PFSK-1 (cell line): ENCODE data around the gene FSD2.

Experiments
- FOXP2 ChIP-seq: optimal IDR thresholded peaks from 2 replicates; pipeline ENCODE3; 2011; ENCODE audit warnings: borderline replicate concordance, control low read depth, inconsistent platforms; ENCODE audit not compliant: insufficient read depth; ENCODE audit errors: extremely low read length, extremely low read depth
- POLR2AphosphoS5 ChIP-seq: IDR thresholded peaks from 2 replicates; pipeline ENCODE4 v1.6.1; 2012; ENCODE audit warnings: low read depth, mild to moderate bottlenecking, control low read depth, low read length, moderate library complexity
- SIN3A ChIP-seq: IDR thresholded peaks from 2 replicates; pipeline ENCODE4 v1.6.1; 2012; ENCODE audit warnings: mild to moderate bottlenecking, low read length, moderate library complexity, borderline replicate concordance; ENCODE audit not compliant: insufficient read depth
- TAF1 ChIP-seq: IDR thresholded peaks from 2 replicates; pipeline ENCODE4 v1.6.1; 2012; ENCODE audit warnings: low read length, control low read depth, borderline replicate concordance; ENCODE audit not compliant: insufficient read depth
- TF ChIP-seq, protein P1 (sequence below), 2 experiments: IDR thresholded peaks; 2 replicates each; pipeline versions ENCODE4 v1.6.1 to v1.8.0; 2011 to 2012; ENCODE audit warnings: low read depth in 2 of 2, low read length in 2 of 2, control low read depth in 1 of 2, inconsistent platforms in 1 of 2, mild to moderate bottlenecking in 1 of 2, moderate library complexity in 1 of 2; ENCODE audit not compliant: insufficient read depth in 1 of 2

FSD2 gene

DNA sequence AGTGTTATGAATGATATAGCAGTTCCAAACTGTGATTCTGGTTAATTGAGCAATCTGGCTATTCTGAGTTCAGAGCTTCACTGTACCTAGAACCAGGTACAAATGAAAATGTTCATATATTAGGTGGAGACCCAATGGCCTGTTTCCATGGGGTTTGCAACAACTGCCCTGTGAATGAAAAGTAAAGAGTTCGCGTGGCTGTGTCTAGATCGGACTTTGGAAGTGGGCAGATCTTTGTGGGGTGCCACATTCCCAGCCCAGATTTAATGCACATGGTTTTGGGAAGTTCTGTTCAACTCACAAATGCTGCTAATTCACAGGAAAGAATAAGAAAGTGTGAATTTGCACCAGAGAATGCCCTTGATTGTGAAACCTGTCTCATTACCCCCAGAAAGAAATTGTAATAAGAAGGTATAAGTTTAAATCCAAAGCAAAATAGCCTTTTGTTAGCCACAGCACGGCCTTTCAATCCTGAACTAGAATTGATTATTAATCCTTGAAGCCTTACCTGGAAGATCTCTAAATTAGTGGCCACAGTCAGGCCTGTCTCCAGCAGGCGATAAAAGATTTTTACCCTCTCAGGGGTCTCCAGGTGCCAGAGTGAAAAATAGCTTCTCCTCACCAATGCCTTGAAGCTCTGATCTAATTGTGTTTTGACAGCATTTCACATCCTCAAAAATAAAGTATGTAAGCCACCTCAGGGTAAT, 26.2 kb upstream of the FSD2 start:
- no peak for TF ChIP-seq TAF1
- TF ChIP-seq FOXP2: no peak
- TF ChIP-seq POLR2AphosphoS5: no peak
- TF ChIP-seq, protein P1, sequence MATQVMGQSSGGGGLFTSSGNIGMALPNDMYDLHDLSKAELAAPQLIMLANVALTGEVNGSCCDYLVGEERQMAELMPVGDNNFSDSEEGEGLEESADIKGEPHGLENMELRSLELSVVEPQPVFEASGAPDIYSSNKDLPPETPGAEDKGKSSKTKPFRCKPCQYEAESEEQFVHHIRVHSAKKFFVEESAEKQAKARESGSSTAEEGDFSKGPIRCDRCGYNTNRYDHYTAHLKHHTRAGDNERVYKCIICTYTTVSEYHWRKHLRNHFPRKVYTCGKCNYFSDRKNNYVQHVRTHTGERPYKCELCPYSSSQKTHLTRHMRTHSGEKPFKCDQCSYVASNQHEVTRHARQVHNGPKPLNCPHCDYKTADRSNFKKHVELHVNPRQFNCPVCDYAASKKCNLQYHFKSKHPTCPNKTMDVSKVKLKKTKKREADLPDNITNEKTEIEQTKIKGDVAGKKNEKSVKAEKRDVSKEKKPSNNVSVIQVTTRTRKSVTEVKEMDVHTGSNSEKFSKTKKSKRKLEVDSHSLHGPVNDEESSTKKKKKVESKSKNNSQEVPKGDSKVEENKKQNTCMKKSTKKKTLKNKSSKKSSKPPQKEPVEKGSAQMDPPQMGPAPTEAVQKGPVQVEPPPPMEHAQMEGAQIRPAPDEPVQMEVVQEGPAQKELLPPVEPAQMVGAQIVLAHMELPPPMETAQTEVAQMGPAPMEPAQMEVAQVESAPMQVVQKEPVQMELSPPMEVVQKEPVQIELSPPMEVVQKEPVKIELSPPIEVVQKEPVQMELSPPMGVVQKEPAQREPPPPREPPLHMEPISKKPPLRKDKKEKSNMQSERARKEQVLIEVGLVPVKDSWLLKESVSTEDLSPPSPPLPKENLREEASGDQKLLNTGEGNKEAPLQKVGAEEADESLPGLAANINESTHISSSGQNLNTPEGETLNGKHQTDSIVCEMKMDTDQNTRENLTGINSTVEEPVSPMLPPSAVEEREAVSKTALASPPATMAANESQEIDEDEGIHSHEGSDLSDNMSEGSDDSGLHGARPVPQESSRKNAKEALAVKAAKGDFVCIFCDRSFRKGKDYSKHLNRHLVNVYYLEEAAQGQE (IDR thresholded peaks at IDR 0.05; ENCODE audit: insufficient read depth in 1 of 2, low read depth in 2 of 2, low read length in 2 of 2): no peak
- no peak for TF ChIP-seq SIN3A

DNA sequence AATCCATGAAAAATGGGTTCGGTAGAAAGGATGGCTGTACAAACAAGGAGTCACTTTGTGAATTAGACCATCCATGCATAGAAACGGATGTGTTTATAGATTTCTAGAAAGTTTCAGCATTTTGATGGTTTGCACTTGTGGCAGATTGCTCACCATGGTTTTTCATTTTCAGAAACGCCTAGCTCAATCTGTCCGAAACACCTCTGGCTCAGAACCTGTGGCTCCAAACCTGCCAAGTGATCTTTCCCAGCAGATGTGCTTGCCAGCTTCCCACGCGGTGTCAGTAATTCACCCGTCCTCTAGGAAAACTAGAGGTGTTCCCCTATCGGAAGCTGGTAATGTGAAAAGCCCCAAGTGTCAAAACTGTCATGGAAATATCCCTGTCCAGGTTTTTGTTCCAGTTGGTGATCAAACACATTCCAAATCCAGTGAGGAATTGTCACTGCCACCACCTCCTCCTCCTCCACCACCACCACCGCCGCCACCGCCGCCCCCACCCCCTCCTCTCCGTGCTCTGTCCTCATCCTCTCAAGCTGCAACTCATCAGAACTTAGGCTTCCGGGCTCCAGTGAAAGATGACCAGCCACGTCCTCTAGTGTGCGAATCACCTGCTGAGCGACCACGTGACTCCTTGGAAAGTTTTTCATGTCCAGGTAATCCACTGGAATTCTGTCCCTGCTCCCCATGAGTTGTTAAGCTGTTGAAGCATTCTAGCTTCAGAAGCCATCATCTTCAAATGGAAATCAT, 24.7 kb upstream of the FSD2 start:
- TF ChIP-seq, protein P1 (IDR thresholded peaks at IDR 0.05; ENCODE audit: insufficient read depth in 1 of 2, low read depth in 2 of 2, low read length in 2 of 2): no peak
- no peak for TF ChIP-seq POLR2AphosphoS5
- no peak for TF ChIP-seq TAF1
- TF ChIP-seq FOXP2: no peak
- TF ChIP-seq SIN3A: no peak

DNA sequence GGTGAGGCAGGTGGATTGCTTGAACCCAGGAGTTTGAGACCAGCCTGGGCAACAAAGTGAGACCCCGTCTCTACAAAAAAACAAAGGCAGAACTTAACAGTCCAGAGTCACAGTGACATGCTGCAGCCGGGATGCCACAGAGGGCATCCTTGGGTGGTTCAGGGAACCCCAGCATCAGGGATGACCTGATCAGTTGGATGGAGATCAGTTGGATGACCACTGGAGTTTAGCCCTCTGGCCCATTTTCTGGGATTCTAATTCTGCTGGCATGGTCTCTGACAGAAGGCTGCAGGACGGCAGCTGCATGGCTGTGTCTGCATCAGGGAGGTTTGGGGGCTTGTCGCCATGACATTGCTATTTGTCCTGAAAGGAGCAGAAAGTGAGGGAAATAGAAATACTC, 23.4 kb upstream of the FSD2 start:
- TF ChIP-seq FOXP2 (no peak), POLR2AphosphoS5 (no peak), SIN3A (no peak), TAF1 (no peak)
- TF ChIP-seq, protein P1 (IDR thresholded peaks at IDR 0.05; ENCODE audit: insufficient read depth in 1 of 2, low read depth in 2 of 2, low read length in 2 of 2): no peak

DNA sequence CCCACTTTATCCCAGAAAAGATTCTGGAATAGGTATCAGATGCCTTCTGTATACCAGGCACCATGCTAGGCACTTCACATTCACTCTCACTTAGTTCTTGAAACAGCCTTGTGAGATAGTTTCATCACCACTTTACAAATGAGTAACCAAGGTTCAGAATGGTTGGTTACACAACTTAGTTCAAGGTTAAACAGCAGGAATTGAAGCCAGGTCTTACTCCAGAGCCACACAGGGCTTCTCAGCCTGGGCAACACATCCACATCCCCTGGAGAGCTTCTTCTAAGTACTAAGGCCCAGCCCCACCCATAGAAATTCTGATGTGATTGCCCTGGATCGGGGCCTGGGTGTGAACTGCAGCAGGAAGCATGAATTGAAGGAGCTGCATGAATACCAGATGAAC, 22.2 kb upstream of the FSD2 start:
- no peak for TF ChIP-seq FOXP2
- TF ChIP-seq, protein P1 (IDR thresholded peaks at IDR 0.05; ENCODE audit: insufficient read depth in 1 of 2, low read depth in 2 of 2, low read length in 2 of 2): no peak
- no peak for TF ChIP-seq TAF1
- no peak for TF ChIP-seq SIN3A
- no peak for TF ChIP-seq POLR2AphosphoS5
